Stimulated activated CD4-positive, alpha-beta T cell treated with anti-CD3 and anti-CD28 coated beads, Interleukin-15, amount 100 ng/mL, for 24 hours (primary cell): ENCODE data around the gene FAIM2.
"Not testable (repeated sequence)": the region's sequence is repeated elsewhere in the genome, so short reads cannot be mapped to it uniquely, and the experiment has no call there.

Source experiments
- DNase-seq: peaks from one replicate; pipeline ENCODE4 v3.0.0-alpha.2; 2020

The FAIM2 gene

DNA sequence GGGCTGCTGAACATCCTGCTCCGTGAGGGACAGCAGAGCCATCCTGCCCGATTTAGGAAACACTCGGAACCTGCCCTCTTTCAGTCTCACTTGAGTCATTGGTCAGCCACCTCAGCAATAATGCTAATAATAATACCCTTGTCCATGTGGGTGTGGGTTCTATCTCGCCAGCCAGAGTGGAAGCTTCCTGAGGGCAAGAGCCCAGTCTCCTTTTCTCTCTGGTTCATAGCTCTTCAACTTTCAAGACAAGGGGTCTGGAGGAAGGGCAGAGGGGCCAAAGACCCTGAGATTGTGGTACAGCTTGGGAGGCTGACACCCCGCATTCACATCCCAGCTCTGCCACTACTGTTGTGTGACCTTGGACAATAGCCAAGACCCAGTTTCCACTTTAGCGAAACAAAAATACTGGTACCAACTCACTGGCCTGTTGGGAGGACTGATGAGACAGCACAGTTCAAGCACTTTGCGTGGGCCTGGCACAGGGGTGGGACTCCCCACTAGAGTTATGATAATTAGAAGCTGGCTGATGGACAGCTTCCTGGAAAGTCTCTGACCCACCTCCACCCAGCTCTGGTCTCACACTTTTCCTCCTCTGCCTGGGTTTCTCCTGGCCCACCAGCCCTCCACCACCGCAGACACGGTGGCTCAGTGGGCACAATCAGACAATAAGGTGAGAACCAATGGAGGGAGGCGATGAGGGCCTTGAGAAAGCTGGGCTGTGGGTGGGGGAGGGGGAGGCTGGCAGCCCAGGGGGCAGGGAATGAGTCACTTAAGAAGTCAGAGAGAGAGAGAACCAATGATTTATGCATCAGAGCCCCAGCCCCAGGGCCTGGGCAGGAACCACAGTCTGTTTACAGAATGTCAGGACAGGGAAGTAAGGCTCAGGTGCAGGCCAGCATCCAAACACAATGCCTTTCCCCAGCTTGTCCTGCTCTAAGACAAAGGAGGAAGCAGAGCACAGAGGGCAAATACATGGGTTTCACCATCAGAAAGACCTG, 9.6 kb downstream of the FAIM2 start:
- DNase-seq: no peak

GRCh38 chr12:49892732-49893317, 10.9 kb downstream of the FAIM2 start:
- no peak for DNase-seq

GRCh38 chr12:49892084-49892731, 11.5 kb downstream of the FAIM2 start:
- no peak for DNase-seq

DNA sequence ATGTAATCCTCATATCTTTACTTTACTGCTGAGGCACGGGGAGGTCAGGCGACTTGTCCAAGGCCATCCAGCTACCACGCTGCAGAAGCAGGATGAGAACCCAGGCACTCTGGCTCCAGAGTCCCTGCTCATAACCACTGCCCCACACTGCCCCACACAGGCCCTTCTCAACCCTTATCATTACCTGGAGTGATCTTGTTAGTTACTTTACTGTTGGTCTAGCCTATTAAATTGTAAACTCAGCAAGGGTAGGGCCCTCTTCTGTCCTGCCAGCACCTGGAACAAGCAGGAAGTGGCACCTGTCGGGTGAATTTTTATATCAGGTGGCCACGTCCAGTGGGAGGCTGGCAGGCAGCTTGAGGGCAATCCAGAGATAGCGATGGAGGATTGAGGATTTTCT, 12.2 kb downstream of the FAIM2 start:
- no peak for DNase-seq

DNA sequence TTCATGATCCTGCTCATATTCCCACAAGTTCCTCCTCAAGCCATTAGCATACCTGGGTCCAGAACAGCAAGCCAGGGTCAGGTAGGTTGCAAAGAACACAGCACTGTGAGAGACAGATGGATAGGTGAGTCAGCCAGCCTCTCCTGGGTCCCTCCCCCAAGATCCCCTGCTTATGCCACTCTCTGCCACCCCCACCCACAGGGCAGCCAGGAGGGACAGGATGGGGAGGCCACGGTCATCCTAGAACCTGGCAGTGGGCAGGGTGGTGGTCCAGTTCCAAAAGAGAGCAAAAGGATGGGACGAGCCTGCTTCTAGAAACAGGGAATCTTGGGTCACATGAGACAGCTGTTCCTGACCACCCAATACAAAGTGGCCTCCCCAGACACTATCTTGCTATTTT, 12.7 kb downstream of the FAIM2 start:
- no peak for DNase-seq

- DNase-seq: no peak
These were observed 13.6 kb downstream of the FAIM2 start for GRCh38 chr12:49890096-49890461.

- DNase-seq: no peak
These were observed 14.2 kb downstream of the FAIM2 start for GRCh38 chr12:49889361-49890095.

- no peak for DNase-seq
These were observed 15.1 kb downstream of the FAIM2 start for GRCh38 chr12:49888461-49889151.

DNA sequence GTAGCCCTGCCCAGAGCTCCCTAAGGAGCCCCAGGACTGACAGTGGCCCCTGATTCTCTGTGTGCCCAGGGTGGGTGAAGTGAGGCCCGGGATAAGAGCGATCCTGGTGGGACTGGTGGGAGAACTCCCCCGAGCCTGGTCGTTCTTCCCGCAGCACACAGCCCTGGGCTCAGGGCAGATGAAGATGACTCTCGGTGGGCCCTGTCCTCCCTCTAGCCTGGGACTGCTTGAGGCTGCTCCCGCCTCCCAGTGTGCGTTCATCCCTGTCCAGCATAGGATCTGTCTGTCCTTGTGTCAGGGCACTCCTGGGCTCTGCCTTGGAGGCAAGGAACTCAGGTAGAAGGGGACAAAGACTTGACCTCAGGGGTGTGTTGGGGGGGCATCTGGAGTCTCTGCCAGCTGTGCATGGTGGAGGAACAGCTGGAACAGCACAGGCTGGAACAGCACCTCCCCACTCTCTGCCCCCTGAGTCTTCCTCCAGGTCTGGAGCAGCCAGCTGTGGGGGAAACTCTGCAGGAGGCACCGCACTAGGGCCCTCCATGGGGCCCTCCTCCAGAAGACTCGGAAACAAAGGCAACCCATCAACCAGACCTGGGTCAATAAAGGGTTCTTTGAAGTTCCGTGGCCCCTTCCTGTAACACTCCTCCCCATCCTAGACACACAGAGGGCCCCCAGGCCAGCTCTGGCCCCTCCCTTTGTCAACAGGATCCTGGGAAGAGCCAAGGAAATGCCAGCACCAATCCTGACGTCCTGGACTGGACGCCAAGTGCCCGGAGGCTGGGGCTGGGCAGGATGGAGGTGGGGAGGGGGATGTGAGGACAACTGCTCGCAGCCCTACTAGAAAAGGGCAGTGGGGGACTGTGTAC, 15.9 kb downstream of the FAIM2 start:
- no peak for DNase-seq

DNA sequence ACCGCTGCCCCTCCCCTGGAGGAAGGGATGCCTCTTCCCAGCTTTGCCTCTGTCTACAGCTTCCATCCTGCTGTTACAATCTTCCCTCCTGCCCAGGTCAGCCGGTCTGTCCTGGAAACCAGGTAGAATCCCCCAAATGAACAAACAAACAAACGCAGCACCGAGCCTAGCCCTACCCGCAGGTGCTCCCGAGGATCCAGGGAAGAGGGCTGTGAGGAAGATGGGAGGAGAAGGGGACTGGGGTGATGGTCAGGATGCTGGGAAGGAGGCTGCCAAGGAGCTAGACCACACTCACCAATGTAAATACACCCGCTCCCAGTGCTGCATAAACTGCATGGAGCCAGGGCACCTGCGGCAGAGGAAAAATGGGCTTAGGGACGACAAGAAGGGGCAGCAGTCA, 16.6 kb downstream of the FAIM2 start:
- no peak for DNase-seq

- DNase-seq: no peak
These were observed 17.8 kb downstream of the FAIM2 start for GRCh38 chr12:49885663-49886461.

GRCh38 chr12:49885118-49885517, 18.6 kb downstream of the FAIM2 start:
- DNase-seq: no peak

DNA sequence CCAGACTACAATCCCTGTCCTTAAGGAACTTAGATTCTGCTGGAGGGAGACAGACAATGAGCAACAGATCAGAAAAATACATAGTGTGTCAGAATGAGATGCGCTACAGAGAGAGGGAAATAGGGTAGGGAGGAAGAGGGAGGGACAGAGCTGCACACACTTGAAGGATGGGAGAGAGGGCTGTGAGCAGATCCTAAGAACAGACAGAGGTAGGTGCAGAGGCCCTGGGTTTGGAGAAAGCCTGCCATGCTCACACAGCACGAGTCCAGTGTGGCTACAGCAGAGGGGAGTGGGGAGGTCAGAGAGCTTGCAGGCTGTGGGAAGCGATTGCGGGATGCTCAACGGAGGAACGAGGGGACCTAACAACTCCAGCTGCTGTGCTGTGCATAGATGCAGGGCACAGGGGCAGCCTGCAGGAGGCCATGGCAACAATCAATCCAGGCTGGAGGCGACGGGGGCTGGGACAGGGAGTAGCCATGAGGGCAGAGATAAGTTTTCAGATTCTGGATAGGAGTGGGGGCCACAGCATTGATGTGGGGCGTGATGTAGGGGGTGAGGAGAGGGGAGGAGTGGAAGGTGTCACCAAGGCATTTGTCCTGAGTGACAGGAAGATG, 20.7 kb downstream of the FAIM2 start:
- DNase-seq: no peak

GRCh38 chr12:49882248-49882850, 21.4 kb downstream of the FAIM2 start:
- no peak for DNase-seq

DNA sequence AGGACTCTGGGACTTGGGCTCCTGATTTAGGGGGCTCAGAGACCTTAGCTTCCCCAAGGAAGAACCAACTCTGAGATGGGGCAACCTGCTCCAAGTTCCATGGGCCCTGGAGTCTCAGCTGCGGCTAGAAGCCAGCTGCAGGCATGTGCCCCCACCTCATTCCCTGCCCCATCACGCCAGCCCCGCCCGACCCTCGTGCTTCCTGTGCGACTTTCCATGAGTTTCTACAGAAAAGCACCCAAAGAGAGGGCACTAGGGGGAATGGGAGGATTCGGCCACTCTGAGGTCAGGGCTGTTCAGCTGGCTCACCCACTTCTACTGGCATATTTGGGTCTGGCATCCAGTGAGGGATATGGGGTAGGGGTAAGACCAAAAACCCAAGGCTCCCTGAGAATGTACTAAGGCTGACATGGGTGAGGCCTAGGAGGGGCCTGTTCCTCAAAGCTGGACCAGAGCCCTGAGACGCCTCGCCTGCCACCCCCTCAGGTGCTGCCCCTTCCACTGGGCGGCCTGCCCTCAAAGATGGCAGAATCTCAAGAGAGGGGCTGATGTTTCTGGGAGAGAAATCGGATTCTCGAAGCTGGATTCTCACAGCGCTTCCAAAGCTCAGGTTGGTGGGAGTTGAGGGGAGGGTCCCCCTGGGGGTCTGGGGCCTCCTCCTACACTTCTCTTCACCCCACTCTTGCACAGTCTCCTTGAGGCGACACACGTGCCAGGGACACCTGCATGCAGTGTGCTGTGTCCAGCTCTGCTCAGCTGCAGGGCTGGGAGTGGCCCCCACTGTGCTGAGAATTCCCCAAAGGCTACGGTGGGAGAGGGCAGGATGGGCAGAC, 22.1 kb downstream of the FAIM2 start:
- DNase-seq: no peak

- DNase-seq: no peak
These were observed 22.8 kb downstream of the FAIM2 start for GRCh38 chr12:49880756-49881414.

GRCh38 chr12:49879065-49879464, 24.6 kb downstream of the FAIM2 start:
- DNase-seq: not testable (repeated sequence)

GRCh38 chr12:49878021-49878420, 25.7 kb downstream of the FAIM2 start:
- no peak for DNase-seq
